KOPT-K1 (cell line): ENCODE data around the gene CINP.
A peak's percentile ranks its signal among the peaks of the same experiment; 100 is the strongest.
"Not testable (repeated sequence)": the region's sequence is repeated elsewhere in the genome, so short reads cannot be mapped to it uniquely, and the experiment has no call there.

Experiments
- H3K27ac ChIP-seq: fragments of 200-600 bp; sonication (generic); 2 replicates; pipeline ENCODE4 v1.5.1; 2016; ENCODE audit warnings: antibody characterized with exemption, mild to moderate bottlenecking, low read depth, low read length; ENCODE audit not compliant: poor library complexity, severe bottlenecking
- H3K36me3 ChIP-seq: fragments of 200-600 bp; sonication (generic); 2 replicates; pipeline ENCODE4 v1.5.1; 2017; ENCODE audit warnings: antibody characterized with exemption, mild to moderate bottlenecking, low read length, moderate library complexity; ENCODE audit not compliant: insufficient read depth
- H3K9me3 ChIP-seq: fragments of 200-600 bp; sonication (generic); 2 replicates; pipeline ENCODE4 v1.5.1; 2017; ENCODE audit warnings: antibody characterized with exemption, low read length, mild to moderate bottlenecking; ENCODE audit not compliant: insufficient read depth, poor library complexity, severe bottlenecking

CINP gene

GRCh38 chr14:102371361-102371760 is 8.7 kb upstream of the CINP start:
- H3K36me3 ChIP-seq, result no peaks in the 10 kb centered on the region
- H3K9me3 ChIP-seq, result no peaks in the 10 kb centered on the region
- no peak overlapping the region for H3K27ac ChIP-seq

- Histone ChIP-seq H3K36me3 (no peaks in the 10 kb centered on the region), H3K27ac (no peak overlapping the region), H3K9me3 (no peaks in the 10 kb centered on the region)
Measured at GRCh38 chr14:102370305-102370809, 7.7 kb upstream of the CINP start.

DNA sequence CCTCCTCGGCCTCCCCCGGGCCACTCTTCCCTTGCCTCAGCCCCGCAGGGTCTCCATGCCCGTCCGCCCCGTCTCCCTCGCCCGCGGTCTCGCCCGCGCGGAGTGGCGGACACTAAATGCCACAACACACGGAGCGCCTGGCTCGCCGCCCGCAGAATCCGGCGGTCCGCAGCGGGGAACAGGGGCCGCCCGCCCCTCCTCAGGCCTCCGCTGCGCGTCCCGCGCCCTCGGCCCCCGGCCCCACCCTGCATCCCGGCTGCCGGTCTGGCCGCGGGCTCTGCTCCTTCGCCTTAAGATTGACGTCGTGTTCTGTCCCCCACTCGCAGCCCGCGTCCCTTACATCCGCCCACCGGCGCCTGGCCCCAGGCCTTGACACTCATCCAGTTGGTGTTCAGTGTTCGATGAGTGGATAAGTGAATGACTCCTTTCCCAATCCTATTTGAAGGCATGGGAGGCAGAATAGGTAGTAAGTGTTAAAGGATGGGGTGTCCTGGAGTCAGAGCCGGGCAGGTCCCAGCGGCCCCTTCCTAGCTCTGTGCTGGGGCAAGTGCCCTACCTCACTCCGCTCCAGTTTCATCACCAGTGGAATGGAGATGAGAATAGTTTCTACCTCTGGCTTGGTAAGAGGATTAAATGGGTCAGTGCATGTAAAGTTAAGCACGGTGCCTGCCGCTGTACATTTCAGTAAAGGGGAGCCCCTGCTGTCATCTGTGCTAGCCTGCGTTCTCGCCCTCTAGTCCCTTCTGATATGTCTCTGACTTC is 673 bp upstream of the CINP start:
- Histone ChIP-seq H3K27ac (peak overlapping the region; percentile 72), H3K36me3 (peaks cover 4% of the 10 kb centered on the region; the same call in 1 of the 2 replicates), H3K9me3 (no peaks in the 10 kb centered on the region)

GRCh38 chr14:102362084-102362483 is 606 bp downstream of the CINP start:
- Histone ChIP-seq H3K27ac (peak overlapping the region; percentile 72), H3K36me3 (peaks cover 17% of the 10 kb centered on the region; the same call in 1 of the 2 replicates), H3K9me3 (no peaks in the 10 kb centered on the region)

- H3K9me3 ChIP-seq, result no peaks in the 10 kb centered on the region
- no peak overlapping the region for H3K27ac ChIP-seq
- peaks cover 34% of the 10 kb centered on the region for H3K36me3 ChIP-seq
Measured at GRCh38 chr14:102360388-102360787, 2.3 kb downstream of the CINP start.

- Histone ChIP-seq H3K36me3 (peaks cover 44% of the 10 kb centered on the region), H3K27ac (no peak overlapping the region), H3K9me3 (no peaks in the 10 kb centered on the region)
Measured at GRCh38 chr14:102359341-102359740, 3.3 kb downstream of the CINP start.

DNA sequence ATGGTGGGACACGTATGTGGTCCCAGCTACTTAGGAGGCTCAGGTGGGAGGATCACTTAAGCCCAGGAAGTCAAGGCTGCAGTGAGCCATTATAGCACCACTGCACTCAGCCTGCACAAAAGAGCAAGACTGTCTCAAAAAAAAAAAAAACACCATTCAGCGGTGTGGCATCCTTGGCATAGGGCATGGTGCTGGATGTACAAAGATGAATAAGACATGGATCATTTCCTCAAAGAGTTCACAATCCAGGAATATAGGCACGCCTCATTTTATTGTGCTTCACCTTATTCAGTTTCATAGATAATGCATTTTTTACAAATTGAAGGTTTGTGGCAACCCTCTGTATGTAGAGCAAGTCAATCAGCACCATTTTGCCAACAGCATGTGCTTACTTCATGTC is 6.4 kb downstream of the CINP start:
- Histone ChIP-seq H3K9me3 (no peaks in the 10 kb centered on the region), H3K27ac (no peak overlapping the region), H3K36me3 (peaks cover 68% of the 10 kb centered on the region)

GRCh38 chr14:102353126-102353619 is 9.5 kb downstream of the CINP start:
- Histone ChIP-seq H3K36me3 (peaks cover 86% of the 10 kb centered on the region), H3K27ac (no peak overlapping the region), H3K9me3 (no peaks in the 10 kb centered on the region)

DNA sequence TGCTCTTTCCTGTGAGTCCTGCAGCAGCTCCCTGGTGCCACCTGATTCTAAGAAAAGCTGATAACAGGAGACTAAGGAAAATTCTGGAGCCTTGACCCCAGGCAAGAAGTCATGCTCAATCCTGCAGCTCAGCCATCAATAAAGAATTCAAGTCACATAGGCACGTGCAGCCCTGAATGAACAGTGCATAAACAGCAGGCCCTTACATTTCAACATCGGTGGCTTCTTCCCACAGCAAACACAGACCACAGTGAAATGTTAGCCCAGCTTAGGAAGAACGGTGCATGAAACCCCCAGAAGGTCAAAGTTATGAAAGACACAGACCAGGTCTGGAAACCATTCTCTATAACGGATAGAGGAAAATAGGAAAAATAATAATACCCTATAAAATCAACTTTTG is 10.5 kb downstream of the CINP start:
- Histone ChIP-seq H3K27ac (no peak overlapping the region), H3K9me3 (no peaks in the 10 kb centered on the region), H3K36me3 (peaks cover 86% of the 10 kb centered on the region)

DNA sequence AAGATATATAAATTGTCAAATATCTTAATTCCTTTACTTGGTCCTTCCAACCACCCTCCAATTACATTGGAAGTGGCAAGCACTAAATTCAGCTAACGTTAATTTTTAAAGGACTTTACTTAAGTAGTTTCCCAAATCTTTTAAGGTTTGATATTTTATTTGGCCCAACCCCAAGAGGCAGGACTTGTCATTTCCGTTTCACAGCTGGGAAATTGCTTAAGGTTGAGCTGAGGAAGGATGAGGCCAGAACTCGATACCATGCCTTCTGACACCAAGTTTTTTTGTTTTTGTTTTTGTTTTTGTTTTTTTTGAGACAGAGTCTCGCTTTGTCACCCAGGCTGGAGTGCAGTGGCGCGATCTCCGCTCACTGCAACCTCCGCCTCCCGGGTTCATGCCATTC is 11.1 kb downstream of the CINP start:
- H3K9me3 ChIP-seq, H3K27ac ChIP-seq: not testable (repeated sequence)
- peaks cover 86% of the 10 kb centered on the region for H3K36me3 ChIP-seq

- Histone ChIP-seq H3K9me3 (no peaks in the 10 kb centered on the region), H3K36me3 (peaks cover 84% of the 10 kb centered on the region), H3K27ac (no peak overlapping the region)
Measured at GRCh38 chr14:102351023-102351422, 11.7 kb downstream of the CINP start.

DNA sequence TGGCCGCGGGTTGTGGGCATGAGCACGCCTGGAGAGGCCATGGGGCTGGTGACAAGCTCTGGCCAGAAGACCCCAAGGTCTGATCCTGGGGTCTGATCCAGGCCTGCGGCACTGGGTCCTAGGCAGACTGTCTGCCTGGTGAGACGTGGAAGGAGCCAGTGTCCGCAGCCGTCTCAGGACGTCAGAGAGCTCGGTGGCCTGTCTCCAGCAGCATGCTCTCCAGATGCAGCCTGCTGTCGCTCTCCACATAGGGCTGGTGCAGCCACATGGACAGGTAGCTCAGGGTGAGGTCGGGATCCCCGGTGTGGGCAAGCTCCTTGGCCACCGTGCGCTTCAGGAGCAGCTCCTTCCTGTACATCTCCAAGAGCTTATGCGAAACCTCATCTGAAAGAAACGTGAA is 14.3 kb downstream of the CINP start:
- H3K36me3 ChIP-seq, result peaks cover 84% of the 10 kb centered on the region
- no peak overlapping the region for H3K27ac ChIP-seq
- no peaks in the 10 kb centered on the region for H3K9me3 ChIP-seq

GRCh38 chr14:102346645-102347044 is 16.0 kb downstream of the CINP start:
- Histone ChIP-seq H3K36me3 (peaks cover 87% of the 10 kb centered on the region), H3K9me3 (no peaks in the 10 kb centered on the region), H3K27ac (no peak overlapping the region)

DNA sequence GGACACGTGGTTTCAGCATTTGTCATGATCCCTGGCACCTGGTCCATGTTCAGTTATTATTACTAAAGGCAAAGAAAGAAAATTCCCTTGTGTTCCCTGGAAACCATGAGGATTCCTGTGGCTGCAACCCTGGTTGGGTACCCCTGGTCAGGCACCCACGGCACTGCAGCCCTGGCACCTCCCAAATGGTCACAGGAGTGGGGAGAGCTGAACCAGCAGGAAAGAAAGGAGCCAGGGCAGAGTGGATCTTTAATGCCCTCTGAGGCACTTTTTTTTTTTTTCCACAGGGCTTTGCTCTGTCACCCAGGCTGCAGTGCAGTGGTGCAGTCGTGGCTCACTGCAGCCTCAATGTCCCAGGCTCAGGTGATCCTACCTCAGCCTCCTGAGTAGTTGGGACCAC is 17.5 kb downstream of the CINP start:
- H3K9me3 ChIP-seq, result no peaks in the 10 kb centered on the region
- no peak overlapping the region for H3K27ac ChIP-seq
- H3K36me3 ChIP-seq, result peaks cover 92% of the 10 kb centered on the region

- Histone ChIP-seq H3K36me3 (peaks cover 89% of the 10 kb centered on the region), H3K9me3 (no peaks in the 10 kb centered on the region), H3K27ac (no peak overlapping the region)
Measured at GRCh38 chr14:102344485-102344884, 18.2 kb downstream of the CINP start.

GRCh38 chr14:102344084-102344483 is 18.6 kb downstream of the CINP start:
- H3K27ac ChIP-seq, result no peak overlapping the region
- no peaks in the 10 kb centered on the region for H3K9me3 ChIP-seq
- peaks cover 88% of the 10 kb centered on the region for H3K36me3 ChIP-seq
